ENCODE measurements around the gene NME7. TPM values are rescaled to one million over a fixed set of nuclear protein-coding genes. Genes with fewer than 3 reads are reported as not detected.

Gene NME7
- total RNA-seq, 4 donors from 2014 or later, result 5.0 to 8.9 (median 8.4) TPM

DNA sequence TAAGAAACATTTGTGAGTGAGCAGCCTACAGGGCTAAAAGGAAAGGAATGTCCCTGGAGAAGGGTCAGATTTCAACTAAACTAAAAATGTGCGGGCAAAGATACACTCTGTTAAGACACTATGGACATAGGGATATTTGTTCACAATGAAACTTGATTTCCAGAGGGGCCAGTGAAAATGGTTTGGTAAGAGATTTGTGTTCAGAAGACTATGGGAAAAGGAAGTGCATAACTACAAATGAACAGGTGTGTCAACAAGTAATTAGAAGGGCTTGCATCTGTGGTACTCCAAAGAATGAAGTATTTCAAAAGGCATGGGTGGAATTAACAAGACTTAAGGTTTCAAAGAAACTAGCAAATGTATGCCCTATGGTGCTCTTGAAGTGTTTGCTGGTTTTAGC, 60.4 kb downstream of the NME7 start:
- DNase-seq (ENCODE audit: low spot score in 2 of 2), result no peak
- no peak overlapping the region for H3K4me3 ChIP-seq (ENCODE audit: low read depth, poor library complexity, severe bottlenecking)
- TF ChIP-seq, protein P1, sequence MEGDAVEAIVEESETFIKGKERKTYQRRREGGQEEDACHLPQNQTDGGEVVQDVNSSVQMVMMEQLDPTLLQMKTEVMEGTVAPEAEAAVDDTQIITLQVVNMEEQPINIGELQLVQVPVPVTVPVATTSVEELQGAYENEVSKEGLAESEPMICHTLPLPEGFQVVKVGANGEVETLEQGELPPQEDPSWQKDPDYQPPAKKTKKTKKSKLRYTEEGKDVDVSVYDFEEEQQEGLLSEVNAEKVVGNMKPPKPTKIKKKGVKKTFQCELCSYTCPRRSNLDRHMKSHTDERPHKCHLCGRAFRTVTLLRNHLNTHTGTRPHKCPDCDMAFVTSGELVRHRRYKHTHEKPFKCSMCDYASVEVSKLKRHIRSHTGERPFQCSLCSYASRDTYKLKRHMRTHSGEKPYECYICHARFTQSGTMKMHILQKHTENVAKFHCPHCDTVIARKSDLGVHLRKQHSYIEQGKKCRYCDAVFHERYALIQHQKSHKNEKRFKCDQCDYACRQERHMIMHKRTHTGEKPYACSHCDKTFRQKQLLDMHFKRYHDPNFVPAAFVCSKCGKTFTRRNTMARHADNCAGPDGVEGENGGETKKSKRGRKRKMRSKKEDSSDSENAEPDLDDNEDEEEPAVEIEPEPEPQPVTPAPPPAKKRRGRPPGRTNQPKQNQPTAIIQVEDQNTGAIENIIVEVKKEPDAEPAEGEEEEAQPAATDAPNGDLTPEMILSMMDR (IDR thresholded peaks at IDR 0.05), result no peak
- TF ChIP-seq POLR2A (IDR thresholded peaks at IDR 0.05), result no peak
- WGBS, 2 donors, result 97 to 100% methylated on average over 1 of the region's 1 CpG
- intact Hi-C loops (cut with DNase I; ENCODE audit: low total_unique reads), result no loop called here

DNA sequence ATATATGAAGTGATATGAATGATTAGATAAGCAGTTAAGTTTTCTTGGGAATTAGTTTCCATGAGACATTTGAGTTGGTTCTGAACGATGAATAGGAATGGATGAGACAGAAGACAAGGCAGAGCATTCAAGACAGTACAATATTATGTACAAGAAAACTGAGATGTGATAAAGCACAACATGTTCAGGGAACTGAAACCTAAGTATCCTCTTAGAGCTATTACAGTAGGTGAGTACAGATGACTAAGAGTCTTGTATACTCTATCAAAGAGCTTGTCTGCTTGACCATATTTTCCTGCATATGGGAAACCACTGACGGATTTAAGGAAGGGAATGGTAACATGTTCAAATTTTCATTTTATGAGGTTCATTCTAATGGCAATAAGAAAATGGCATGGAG, 61.6 kb downstream of the NME7 start:
- H3K4me3 ChIP-seq (ENCODE audit: low read depth, poor library complexity, severe bottlenecking), result no peak overlapping the region
- TF ChIP-seq, protein P1 (IDR thresholded peaks at IDR 0.05), result no peak
- no peak for TF ChIP-seq POLR2A (IDR thresholded peaks at IDR 0.05)
- intact Hi-C loops (cut with DNase I; ENCODE audit: low total_unique reads), result no loop called here
- DNase-seq (ENCODE audit: low spot score in 2 of 2), result no peak
- WGBS, 2 donors, result 74 to 96% methylated on average over 2 of the region's 2 CpGs

DNA sequence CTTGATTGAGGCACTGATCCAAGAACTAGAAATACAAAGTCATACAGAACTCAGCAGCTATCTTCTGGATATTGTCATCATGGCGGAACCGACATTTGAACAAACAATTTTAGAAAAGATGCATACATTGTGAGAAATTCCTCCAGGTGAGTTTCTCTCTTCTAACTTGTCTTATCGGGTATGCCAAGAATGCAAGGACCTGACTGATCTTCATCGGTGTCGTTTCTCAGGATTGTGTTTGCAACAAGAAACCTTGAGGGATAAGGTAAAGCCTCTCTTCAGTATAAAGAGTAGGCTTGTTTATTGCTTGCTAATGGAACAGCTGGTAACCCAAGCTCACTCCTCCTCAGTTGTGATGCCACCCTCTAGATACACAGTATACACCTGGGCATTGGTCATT, 62.2 kb downstream of the NME7 start:
- H3K4me3 ChIP-seq (ENCODE audit: low read depth, poor library complexity, severe bottlenecking), result no peak overlapping the region
- TF ChIP-seq POLR2A (IDR thresholded peaks at IDR 0.05), result no peak
- TF ChIP-seq, protein P1 (IDR thresholded peaks at IDR 0.05), result no peak
- DNase-seq (ENCODE audit: low spot score in 2 of 2), result no peak
- intact Hi-C loops (cut with DNase I; ENCODE audit: low total_unique reads), result no loop called here
- 92 to 94% methylated on average over 5 of the region's 5 CpGs for WGBS, 2 donors

DNA sequence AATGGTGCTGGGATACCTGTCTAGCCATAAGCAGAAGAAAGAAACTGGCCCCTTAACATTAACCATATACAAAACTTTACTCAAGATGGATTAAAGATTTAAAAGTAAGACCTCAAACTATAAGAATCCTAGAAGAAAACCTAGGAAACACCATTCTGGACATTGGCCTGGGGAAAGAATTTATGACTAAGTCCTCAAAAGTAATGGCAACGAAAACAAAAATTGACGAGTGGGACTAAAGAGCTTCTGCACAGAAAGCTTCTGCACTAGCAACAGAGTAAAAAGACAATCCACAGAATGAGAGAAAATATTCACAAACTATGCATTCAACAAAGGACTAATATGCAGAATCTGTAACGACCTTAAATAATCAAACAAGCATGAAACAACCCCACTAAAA, 66.7 kb downstream of the NME7 start:
- TF ChIP-seq, protein P1 (IDR thresholded peaks at IDR 0.05), result no peak
- TF ChIP-seq POLR2A (IDR thresholded peaks at IDR 0.05), result no peak
- intact Hi-C loops (cut with DNase I; ENCODE audit: low total_unique reads), result no loop called here
- H3K4me3 ChIP-seq (ENCODE audit: low read depth, poor library complexity, severe bottlenecking), result no peak overlapping the region
- 75 to 91% methylated on average over 3 of the region's 3 CpGs for WGBS, 2 donors
- DNase-seq (ENCODE audit: low spot score in 2 of 2), result no peak

DNA sequence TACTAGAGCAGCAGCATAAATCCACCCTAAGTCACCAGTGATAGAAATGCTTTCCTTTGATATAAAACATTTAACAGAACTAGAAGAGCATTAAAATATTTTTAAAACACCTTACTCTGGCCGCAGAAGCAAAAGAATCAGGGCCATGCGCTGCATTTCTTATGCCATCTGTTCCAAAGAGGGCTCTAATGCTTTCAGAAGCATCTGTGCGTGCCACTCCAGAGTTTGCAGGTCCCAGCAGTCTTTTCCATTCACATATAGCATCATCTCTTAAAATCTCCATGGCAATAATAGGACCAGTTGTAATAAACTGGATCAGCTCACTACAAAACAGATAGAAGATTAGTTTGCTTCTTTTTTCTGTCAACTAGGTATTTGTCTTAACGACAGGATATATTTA, 69.2 kb downstream of the NME7 start:
- no peak for DNase-seq (ENCODE audit: low spot score in 2 of 2)
- intact Hi-C loops (cut with DNase I; ENCODE audit: low total_unique reads), result no loop called here
- H3K4me3 ChIP-seq (ENCODE audit: low read depth, poor library complexity, severe bottlenecking), result no peak overlapping the region
- WGBS, 2 donors, result 93 to 94% methylated on average over 4 of the region's 4 CpGs
- TF ChIP-seq, protein P1 (IDR thresholded peaks at IDR 0.05), result no peak
- no peak for TF ChIP-seq POLR2A (IDR thresholded peaks at IDR 0.05)

GRCh38 chr1:169295846-169296245, 71.8 kb downstream of the NME7 start:
- 88 to 92% methylated on average over 2 of the region's 2 CpGs for WGBS, 2 donors
- no peak for DNase-seq (ENCODE audit: low spot score in 2 of 2)
- H3K4me3 ChIP-seq (ENCODE audit: low read depth, poor library complexity, severe bottlenecking), result no peak overlapping the region
- intact Hi-C loops (cut with DNase I; ENCODE audit: low total_unique reads), result no loop called here
- no peak for TF ChIP-seq POLR2A (IDR thresholded peaks at IDR 0.05)
- TF ChIP-seq, protein P1 (IDR thresholded peaks at IDR 0.05), result no peak
